ENCODE results near the gene FBXW10B.
"Not testable (repeated sequence)": the region's sequence is repeated elsewhere in the genome, so short reads cannot be mapped to it uniquely, and the experiment has no call there.

DNA sequence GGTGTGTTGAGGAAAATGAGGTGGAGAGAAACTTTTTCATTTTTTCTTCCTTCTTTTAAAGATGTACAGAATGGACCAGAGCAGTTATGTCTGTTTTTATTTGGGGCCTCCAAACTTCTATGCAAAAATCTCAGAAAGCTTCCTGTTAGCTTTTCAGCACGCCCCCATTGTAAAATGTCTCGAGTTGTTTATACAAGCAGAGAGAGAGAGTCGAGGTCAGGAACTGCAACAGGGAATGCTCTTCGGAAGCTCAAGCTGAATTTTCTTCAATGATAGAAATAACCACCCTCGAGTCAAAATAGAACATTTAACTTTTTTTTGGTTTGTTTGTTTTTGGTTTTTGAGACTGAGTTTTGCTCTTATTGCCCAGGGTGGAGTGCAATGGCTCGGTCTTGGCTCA, 3.7 kb downstream of the FBXW10B start:
- TF ChIP-seq, protein P1, sequence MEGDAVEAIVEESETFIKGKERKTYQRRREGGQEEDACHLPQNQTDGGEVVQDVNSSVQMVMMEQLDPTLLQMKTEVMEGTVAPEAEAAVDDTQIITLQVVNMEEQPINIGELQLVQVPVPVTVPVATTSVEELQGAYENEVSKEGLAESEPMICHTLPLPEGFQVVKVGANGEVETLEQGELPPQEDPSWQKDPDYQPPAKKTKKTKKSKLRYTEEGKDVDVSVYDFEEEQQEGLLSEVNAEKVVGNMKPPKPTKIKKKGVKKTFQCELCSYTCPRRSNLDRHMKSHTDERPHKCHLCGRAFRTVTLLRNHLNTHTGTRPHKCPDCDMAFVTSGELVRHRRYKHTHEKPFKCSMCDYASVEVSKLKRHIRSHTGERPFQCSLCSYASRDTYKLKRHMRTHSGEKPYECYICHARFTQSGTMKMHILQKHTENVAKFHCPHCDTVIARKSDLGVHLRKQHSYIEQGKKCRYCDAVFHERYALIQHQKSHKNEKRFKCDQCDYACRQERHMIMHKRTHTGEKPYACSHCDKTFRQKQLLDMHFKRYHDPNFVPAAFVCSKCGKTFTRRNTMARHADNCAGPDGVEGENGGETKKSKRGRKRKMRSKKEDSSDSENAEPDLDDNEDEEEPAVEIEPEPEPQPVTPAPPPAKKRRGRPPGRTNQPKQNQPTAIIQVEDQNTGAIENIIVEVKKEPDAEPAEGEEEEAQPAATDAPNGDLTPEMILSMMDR (IDR thresholded peaks at IDR 0.05), result not testable (repeated sequence)
- TF ChIP-seq POLR2A, EP300 (IDR thresholded peaks at IDR 0.05): not testable (repeated sequence)

All from ovary (tissue), 3 donors.